HL-60 (cell line): Measurements from ENCODE around the gene PUDP.

Experiments used
- DNase-seq, 2 experiments: peaks; one replicate each; pipeline ENCODE4 v3.0.0-alpha.2; 2010 to 2020; ENCODE audit warnings: low read depth in 1 of 2, low spot score in 1 of 2
- H3K27ac ChIP-seq: fragments of 250-450 bp; sonication (Bioruptor Pico); replicated peaks from 2 replicates; pipeline ENCODE4 v1.5.1; 2020; ENCODE audit warnings: mild to moderate bottlenecking, moderate library complexity
- H3K27me3 ChIP-seq: fragments of 250-450 bp; sonication (Bioruptor Pico); 2 replicates; pipeline ENCODE4 v1.5.1; 2021; ENCODE audit warnings: mild to moderate bottlenecking, moderate library complexity; ENCODE audit not compliant: insufficient read depth, poor library complexity, severe bottlenecking
- H3K4me3 ChIP-seq: replicated peaks from 2 replicates; pipeline ENCODE4 v1.5.1; 2011; ENCODE audit warnings: mild to moderate bottlenecking, control low read depth, low read length; ENCODE audit not compliant: insufficient read depth
- GABPA ChIP-seq: IDR thresholded peaks from 2 replicates; pipeline ENCODE4 v1.6.1; 2012; ENCODE audit warnings: low read depth
- POLR2AphosphoS5 ChIP-seq: IDR thresholded peaks from 2 replicates; pipeline ENCODE4 v1.6.1; 2012; ENCODE audit warnings: low read depth
- SPI1 ChIP-seq: IDR thresholded peaks from 2 replicates; pipeline ENCODE4 v1.6.1; 2012; ENCODE audit warnings: low read depth, mild to moderate bottlenecking, borderline replicate concordance
- TF ChIP-seq, protein P1 (sequence below): IDR thresholded peaks from 2 replicates; pipeline ENCODE4 v1.6.1; 2012; ENCODE audit warnings: low read depth; ENCODE audit not compliant: insufficient replicate concordance
- TF ChIP-seq, protein P2 (sequence below): IDR thresholded peaks from one replicate; pipeline ENCODE4 v1.5.1; 2011; ENCODE audit warnings: low read length, control low read depth, inconsistent platforms; ENCODE audit not compliant: insufficient read depth

Gene PUDP

DNA sequence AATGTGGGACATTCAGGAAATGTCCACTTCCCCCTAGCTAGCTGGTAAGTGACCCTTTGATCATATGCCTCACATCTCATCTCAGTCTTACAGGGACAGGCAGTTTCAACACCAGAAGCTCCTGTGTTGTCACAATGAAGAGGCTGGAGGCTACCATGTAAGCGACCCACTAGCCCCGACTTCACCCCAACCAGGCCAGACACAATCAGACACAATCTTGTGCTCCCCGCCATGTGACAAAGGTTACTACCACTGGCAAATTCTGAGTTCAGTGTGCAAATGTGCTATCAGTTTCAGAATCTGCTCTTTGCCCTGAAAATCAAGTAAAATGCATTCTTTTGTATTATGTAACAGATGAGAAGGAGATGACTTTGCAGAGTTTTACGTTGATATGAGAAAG lies 57.3 kb downstream of the PUDP start:
- TF ChIP-seq SPI1: no peak
- TF ChIP-seq, protein P1, sequence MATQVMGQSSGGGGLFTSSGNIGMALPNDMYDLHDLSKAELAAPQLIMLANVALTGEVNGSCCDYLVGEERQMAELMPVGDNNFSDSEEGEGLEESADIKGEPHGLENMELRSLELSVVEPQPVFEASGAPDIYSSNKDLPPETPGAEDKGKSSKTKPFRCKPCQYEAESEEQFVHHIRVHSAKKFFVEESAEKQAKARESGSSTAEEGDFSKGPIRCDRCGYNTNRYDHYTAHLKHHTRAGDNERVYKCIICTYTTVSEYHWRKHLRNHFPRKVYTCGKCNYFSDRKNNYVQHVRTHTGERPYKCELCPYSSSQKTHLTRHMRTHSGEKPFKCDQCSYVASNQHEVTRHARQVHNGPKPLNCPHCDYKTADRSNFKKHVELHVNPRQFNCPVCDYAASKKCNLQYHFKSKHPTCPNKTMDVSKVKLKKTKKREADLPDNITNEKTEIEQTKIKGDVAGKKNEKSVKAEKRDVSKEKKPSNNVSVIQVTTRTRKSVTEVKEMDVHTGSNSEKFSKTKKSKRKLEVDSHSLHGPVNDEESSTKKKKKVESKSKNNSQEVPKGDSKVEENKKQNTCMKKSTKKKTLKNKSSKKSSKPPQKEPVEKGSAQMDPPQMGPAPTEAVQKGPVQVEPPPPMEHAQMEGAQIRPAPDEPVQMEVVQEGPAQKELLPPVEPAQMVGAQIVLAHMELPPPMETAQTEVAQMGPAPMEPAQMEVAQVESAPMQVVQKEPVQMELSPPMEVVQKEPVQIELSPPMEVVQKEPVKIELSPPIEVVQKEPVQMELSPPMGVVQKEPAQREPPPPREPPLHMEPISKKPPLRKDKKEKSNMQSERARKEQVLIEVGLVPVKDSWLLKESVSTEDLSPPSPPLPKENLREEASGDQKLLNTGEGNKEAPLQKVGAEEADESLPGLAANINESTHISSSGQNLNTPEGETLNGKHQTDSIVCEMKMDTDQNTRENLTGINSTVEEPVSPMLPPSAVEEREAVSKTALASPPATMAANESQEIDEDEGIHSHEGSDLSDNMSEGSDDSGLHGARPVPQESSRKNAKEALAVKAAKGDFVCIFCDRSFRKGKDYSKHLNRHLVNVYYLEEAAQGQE: no peak
- no peak for TF ChIP-seq POLR2AphosphoS5
- no peak for TF ChIP-seq GABPA
- TF ChIP-seq, protein P2, sequence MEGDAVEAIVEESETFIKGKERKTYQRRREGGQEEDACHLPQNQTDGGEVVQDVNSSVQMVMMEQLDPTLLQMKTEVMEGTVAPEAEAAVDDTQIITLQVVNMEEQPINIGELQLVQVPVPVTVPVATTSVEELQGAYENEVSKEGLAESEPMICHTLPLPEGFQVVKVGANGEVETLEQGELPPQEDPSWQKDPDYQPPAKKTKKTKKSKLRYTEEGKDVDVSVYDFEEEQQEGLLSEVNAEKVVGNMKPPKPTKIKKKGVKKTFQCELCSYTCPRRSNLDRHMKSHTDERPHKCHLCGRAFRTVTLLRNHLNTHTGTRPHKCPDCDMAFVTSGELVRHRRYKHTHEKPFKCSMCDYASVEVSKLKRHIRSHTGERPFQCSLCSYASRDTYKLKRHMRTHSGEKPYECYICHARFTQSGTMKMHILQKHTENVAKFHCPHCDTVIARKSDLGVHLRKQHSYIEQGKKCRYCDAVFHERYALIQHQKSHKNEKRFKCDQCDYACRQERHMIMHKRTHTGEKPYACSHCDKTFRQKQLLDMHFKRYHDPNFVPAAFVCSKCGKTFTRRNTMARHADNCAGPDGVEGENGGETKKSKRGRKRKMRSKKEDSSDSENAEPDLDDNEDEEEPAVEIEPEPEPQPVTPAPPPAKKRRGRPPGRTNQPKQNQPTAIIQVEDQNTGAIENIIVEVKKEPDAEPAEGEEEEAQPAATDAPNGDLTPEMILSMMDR: no peak
- Histone ChIP-seq H3K27ac (no peak overlapping the region), H3K27me3 (no peaks in the 10 kb centered on the region), H3K4me3 (no peak overlapping the region)
- no peak for DNase-seq

DNA sequence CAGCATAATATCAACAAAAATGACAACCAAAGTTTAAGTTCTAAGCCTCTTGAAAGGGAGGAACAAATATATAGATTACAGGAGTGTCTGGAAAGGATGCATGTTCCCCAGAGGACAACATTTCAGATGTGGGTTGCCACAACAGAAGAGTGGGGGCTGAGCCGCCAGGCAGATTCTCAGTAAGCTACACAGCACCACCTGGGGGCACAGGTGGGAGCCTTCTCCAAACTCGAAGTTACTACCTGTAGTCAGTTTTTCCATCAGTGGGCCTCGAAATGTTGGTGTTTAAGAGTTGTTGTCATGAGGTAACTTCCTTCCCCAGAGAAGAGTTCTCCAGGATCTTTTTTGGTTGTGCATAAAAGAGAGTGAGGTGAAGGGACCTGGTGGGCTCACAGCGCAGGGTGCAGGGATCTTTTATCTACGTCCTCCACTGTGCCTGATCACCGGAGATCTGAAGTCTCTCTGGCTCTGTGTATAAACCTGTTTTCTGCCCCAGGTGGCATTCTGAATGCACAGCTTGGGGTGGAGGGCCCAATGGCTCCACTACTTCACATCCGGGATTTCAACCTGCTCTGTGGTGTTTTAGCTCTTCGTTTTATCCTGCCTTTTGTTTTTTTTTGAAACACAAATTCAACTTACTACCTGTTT lies 58.9 kb downstream of the PUDP start:
- H3K27ac ChIP-seq: no peak overlapping the region
- DNase-seq: no peak
- H3K27me3 ChIP-seq: no peaks in the 10 kb centered on the region
- TF ChIP-seq GABPA (no peak), SPI1 (no peak), POLR2AphosphoS5 (no peak)
- TF ChIP-seq, protein P2: no peak
- TF ChIP-seq, protein P1: no peak
- H3K4me3 ChIP-seq: no peak overlapping the region

DNA sequence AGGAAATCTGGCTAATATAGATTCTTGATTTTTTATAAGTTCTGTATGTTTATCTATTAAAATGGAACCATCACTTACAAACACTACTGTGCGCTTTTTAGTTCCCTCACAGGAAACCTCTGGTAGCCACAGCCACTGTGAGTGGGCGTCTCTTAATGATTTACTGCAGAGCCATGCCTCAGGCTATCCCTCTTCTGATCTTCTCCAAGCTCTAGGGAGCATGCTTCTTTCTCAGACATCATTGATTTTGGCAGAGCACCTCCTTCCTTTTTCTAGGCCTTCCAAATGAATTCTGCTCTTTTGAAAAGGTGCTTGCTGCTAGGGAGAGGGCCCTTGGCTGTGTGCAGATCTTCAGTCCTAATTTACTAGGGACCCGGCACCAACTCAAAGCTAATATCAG lies 61.6 kb downstream of the PUDP start:
- no peak overlapping the region for H3K27ac ChIP-seq
- H3K4me3 ChIP-seq: no peak overlapping the region
- TF ChIP-seq GABPA: no peak
- TF ChIP-seq SPI1: no peak
- TF ChIP-seq, protein P1: no peak
- TF ChIP-seq POLR2AphosphoS5: no peak
- TF ChIP-seq, protein P2: no peak
- no peaks in the 10 kb centered on the region for H3K27me3 ChIP-seq
- DNase-seq: no peak
